Liver (tissue), 3 donors: ENCODE measurements around the gene ADK.

Source experiments
- ATF3 ChIP-seq: IDR thresholded peaks from 2 replicates; pipeline ENCODE4 v1.6.1; 2016; ENCODE audit warnings: antibody characterized with exemption
- CTCF ChIP-seq: fragments of 150-350 bp; IDR thresholded peaks from 2 replicates; pipeline ENCODE4 v1.5.1; 2017; ENCODE audit warnings: improper control_type of control experiment, low read depth, low read length; ENCODE audit not compliant: missing input control
- EGR1 ChIP-seq, 2 donors: IDR thresholded peaks; 2 replicates each; pipeline ENCODE4 v1.6.1; 2016 to 2018; ENCODE audit warnings: antibody characterized with exemption in 2 of 2, low read depth in 2 of 2
- HNF4A ChIP-seq, 2 donors: conservative IDR thresholded peaks; 2 replicates each; pipeline ENCODE4 v1.6.1; 2016; ENCODE audit warnings: antibody characterized with exemption in 2 of 2, mild to moderate bottlenecking in 2 of 2
- MAX ChIP-seq: IDR thresholded peaks from 2 replicates; pipeline ENCODE4 v1.6.1; 2016; ENCODE audit warnings: antibody characterized with exemption
- REST ChIP-seq: IDR thresholded peaks from 2 replicates; pipeline ENCODE4 v1.6.1; 2016; ENCODE audit warnings: antibody characterized with exemption, mild to moderate bottlenecking
- TAF1 ChIP-seq: conservative IDR thresholded peaks from 2 replicates; pipeline ENCODE4 v1.6.1; 2016; ENCODE audit warnings: antibody characterized with exemption, mild to moderate bottlenecking
- ZBTB33 ChIP-seq: IDR thresholded peaks from 2 replicates; pipeline ENCODE4 v1.6.1; 2016; ENCODE audit warnings: antibody characterized with exemption
- donor health status: healthy.
- donor health status: healthy.

- no peak for TF ChIP-seq CTCF
- no peak for TF ChIP-seq EGR1 (IDR thresholded peaks at IDR 0.05; ENCODE audit: low read depth in 2 of 2)
- no peak for TF ChIP-seq ATF3
- TF ChIP-seq ZBTB33: no peak
- no peak for TF ChIP-seq MAX
- TF ChIP-seq REST: no peak
- no peak for TF ChIP-seq TAF1
- TF ChIP-seq HNF4A (conservative IDR thresholded peaks at IDR 0.05): no peak
These were observed 492.6 kb downstream of the ADK start for GRCh38 chr10:74643596-74643975.
